Testis (tissue), 2 donors: ENCODE results near the gene REX1BD.

Source experiments
- POLR2A ChIP-seq: fragments of 450-650 bp; IDR thresholded peaks from one replicate; pipeline ENCODE4 v1.6.1; 2017; ENCODE audit warnings: antibody characterized with exemption, mild to moderate bottlenecking, moderate library complexity
- TF ChIP-seq, protein P1 (sequence below), 3 experiments: fragments of 450-650 bp in 2 of 3; fragments of 200-600 bp in 1 of 3; sonication (generic) in 1 of 3; IDR thresholded peaks; one replicate each; pipeline ENCODE4 v1.5.1; 2016 to 2019; ENCODE audit warnings: antibody characterized with exemption in 3 of 3, mild to moderate bottlenecking in 2 of 3, moderate library complexity in 1 of 3

DNA sequence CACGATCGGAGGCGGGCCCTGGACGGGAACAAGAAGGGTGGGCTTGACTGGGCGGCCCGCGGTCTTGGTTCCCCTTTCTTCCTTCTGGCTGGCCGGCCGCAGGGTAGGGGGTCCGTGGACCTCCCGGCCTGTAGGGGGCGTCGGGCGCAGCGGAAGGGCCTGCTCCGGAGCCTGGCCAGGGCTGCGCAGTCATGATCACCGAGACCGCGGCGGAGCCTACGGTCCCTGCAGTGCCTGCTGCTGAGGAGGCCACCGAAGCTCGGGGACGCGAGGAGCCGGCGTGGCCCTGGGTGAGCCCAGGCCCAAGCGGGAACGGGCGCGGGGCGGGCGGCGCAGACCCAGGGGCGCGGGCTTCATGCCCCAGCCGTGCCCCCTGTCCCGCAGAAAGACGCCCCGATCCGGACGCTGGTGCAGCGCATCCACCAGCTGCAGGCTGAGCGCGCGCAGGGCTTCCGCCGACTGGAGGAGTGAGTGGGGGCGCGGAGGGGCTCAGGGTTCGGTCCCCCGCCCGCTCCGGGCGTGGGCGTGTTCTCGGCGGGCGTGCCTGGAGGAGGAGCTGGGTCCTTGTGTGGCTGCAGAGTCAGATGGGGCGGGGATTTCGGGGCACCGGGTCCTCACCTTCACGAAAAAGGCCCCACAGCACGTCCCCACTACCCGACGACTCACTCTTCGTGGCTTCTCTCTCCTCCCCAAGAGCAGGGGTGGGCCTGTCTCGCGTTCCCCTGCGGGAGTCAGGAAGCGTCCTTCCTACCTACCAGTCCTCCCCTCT is at the start of gene REX1BD:
- TF ChIP-seq, protein P1, sequence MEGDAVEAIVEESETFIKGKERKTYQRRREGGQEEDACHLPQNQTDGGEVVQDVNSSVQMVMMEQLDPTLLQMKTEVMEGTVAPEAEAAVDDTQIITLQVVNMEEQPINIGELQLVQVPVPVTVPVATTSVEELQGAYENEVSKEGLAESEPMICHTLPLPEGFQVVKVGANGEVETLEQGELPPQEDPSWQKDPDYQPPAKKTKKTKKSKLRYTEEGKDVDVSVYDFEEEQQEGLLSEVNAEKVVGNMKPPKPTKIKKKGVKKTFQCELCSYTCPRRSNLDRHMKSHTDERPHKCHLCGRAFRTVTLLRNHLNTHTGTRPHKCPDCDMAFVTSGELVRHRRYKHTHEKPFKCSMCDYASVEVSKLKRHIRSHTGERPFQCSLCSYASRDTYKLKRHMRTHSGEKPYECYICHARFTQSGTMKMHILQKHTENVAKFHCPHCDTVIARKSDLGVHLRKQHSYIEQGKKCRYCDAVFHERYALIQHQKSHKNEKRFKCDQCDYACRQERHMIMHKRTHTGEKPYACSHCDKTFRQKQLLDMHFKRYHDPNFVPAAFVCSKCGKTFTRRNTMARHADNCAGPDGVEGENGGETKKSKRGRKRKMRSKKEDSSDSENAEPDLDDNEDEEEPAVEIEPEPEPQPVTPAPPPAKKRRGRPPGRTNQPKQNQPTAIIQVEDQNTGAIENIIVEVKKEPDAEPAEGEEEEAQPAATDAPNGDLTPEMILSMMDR (IDR thresholded peaks at IDR 0.05): peak; percentile 82 to 88 (median 85)
- TF ChIP-seq POLR2A: no peak
